Gastroesophageal sphincter (tissue), 4 donors: Measurements from ENCODE around the gene IQGAP1. TPM values are rescaled to one million over a fixed set of nuclear protein-coding genes. Genes with fewer than 3 reads are reported as not detected.

Experiments
- ATAC-seq: fragments of 150-250 bp; one replicate; pipeline ENCODE4 v1.9.1; 2016; ENCODE audit warnings: mild to moderate bottlenecking, moderate library complexity
- H3K27ac ChIP-seq, 4 donors: fragments of 200-600 bp; sonication (generic) in 3 of 4; 1 replicate in 3 of 4; 2 replicates in 1 of 4; pipeline ENCODE4 v1.5.1; 2016 to 2019
- H3K27me3 ChIP-seq: fragments of 200-600 bp; sonication (generic); one replicate; pipeline ENCODE4 v1.5.1; 2019
- H3K36me3 ChIP-seq, 2 donors: fragments of 200-600 bp; sonication (generic); one replicate each; pipeline ENCODE4 v1.5.1; 2019; ENCODE audit warnings: control low read depth in 1 of 2
- H3K4me1 ChIP-seq, 3 donors: fragments of 200-600 bp; sonication (generic); 1 replicate in 2 of 3; 2 replicates in 1 of 3; pipeline ENCODE4 v1.5.1; 2016 to 2019; ENCODE audit warnings: control low read depth in 2 of 3
- H3K4me3 ChIP-seq, 2 donors: fragments of 200-600 bp; sonication (generic); one replicate each; pipeline ENCODE4 v1.5.1; 2019; ENCODE audit warnings: mild to moderate bottlenecking in 1 of 2, moderate library complexity in 1 of 2
- H3K9me3 ChIP-seq, 3 donors: fragments of 200-600 bp; sonication (generic); one replicate each; pipeline ENCODE4 v1.5.1; 2017 to 2019; ENCODE audit warnings: control low read depth in 2 of 3
- EP300 ChIP-seq: sonication (generic); formaldehyde crosslinking; IDR thresholded peaks from one replicate; pipeline ENCODE4 v1.6.1; 2017; ENCODE audit warnings: antibody characterized with exemption, mild to moderate bottlenecking
- POLR2A ChIP-seq, 2 donors: fragments of 450-650 bp; IDR thresholded peaks; one replicate each; pipeline ENCODE4 v1.6.1; 2017; ENCODE audit warnings: antibody characterized with exemption in 2 of 2, mild to moderate bottlenecking in 2 of 2, moderate library complexity in 1 of 2
- POLR2AphosphoS5 ChIP-seq: sonication (generic); formaldehyde crosslinking; IDR thresholded peaks from one replicate; pipeline ENCODE4 v1.6.1; 2017; ENCODE audit warnings: antibody characterized with exemption
- WGBS, 2 donors: methylation state at CpG; one replicate each; pipeline ENCODE4 v1.1.5; 2018; ENCODE audit warnings: low coverage in 1 of 2; 5-methylcytosine and 5-hydroxymethylcytosine counted together
- total RNA-seq, 4 donors: library from RNA; depleted of rRNA; stranded (reverse); fragments of >200 nt; gene quantifications; one replicate each; pipeline ENCODE4 v1.1.0, GENCODE V29; 2016
- TF ChIP-seq, protein P1 (sequence below), 4 experiments: fragments of 200-600 bp in 2 of 4; fragments of 450-650 bp in 2 of 4; sonication (generic) in 1 of 4; IDR thresholded peaks; one replicate each; pipeline ENCODE4 v1.5.1; 2017 to 2019; ENCODE audit warnings: antibody characterized with exemption in 4 of 4, mild to moderate bottlenecking in 2 of 4, moderate library complexity in 2 of 4

IQGAP1 gene
- total RNA-seq, 4 donors from 2014 or later = 210 to 360 (median 245) TPM

DNA sequence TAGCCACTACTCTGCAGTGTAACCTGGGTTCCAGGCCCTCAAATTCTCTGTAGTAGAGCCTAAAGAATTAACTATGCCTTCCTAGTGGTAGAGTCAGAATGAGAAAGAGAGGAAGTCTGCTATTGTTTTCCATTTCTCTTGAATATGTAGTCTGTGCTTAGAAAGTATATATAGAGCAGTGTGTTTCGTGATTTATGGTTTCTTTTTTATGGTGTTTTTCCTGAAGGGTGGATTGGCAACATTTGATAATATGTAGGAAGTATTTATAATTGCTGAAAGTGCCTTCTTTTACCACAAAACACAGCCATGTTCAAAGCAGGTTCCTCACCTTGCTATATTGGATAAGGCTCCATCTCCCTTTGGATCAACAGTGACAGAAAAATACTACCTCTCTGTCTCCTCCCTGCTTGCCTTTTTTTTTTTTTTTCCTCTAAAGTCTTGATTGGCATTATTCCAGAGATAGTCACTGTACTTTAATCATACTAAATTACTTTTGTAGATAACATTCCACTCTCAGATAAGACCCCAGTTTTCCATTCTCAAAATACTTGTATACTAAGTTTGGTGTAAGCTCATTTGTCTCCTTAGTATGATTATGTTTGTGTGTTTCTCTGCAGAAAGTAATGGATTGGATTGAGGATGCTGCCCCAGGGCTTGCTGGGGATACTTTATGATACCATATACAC lies 47.8 kb downstream of the IQGAP1 start:
- Histone ChIP-seq H3K27me3 (no peaks in the 10 kb centered on the region), H3K9me3 (no peaks in the 10 kb centered on the region), H3K4me1 (peaks cover 0 to 40% (median 3%) of the 10 kb centered on the region in 3 donors), H3K4me3 (no peak overlapping the region), H3K36me3 (peaks cover 0 to 52% of the 10 kb centered on the region in 2 donors), H3K27ac (no peak overlapping the region)
- TF ChIP-seq POLR2A (IDR thresholded peaks at IDR 0.05) = no peak
- no peak for TF ChIP-seq EP300
- no peak for TF ChIP-seq POLR2AphosphoS5
- TF ChIP-seq, protein P1, sequence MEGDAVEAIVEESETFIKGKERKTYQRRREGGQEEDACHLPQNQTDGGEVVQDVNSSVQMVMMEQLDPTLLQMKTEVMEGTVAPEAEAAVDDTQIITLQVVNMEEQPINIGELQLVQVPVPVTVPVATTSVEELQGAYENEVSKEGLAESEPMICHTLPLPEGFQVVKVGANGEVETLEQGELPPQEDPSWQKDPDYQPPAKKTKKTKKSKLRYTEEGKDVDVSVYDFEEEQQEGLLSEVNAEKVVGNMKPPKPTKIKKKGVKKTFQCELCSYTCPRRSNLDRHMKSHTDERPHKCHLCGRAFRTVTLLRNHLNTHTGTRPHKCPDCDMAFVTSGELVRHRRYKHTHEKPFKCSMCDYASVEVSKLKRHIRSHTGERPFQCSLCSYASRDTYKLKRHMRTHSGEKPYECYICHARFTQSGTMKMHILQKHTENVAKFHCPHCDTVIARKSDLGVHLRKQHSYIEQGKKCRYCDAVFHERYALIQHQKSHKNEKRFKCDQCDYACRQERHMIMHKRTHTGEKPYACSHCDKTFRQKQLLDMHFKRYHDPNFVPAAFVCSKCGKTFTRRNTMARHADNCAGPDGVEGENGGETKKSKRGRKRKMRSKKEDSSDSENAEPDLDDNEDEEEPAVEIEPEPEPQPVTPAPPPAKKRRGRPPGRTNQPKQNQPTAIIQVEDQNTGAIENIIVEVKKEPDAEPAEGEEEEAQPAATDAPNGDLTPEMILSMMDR (IDR thresholded peaks at IDR 0.05) = no peak
- ATAC-seq = no peak
- WGBS, 2 donors = 62 to 71% methylated on average over 1 of the region's 1 CpG

DNA sequence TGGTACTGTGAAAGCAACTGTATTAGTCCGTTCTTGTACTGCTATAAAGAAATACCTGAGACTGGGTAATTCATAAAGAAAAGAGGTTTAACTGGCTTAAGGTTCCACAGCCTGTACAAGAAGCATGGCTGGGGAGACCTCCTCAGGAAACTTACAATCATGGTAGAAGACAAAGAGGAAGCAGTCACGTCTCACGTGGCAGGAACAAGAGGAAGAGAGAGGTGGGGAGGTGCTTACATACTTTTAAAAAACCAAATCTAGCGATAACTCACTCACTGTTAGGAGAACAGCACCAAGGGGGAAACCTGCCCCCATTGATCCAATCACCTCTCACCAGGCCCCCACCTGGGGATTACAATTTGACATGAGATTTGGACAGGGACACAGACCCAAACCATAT lies 48.9 kb downstream of the IQGAP1 start:
- TF ChIP-seq POLR2A (IDR thresholded peaks at IDR 0.05) (no peak), EP300 (no peak), POLR2AphosphoS5 (no peak)
- TF ChIP-seq, protein P1 (IDR thresholded peaks at IDR 0.05) = no peak
- H3K9me3 ChIP-seq = no peaks in the 10 kb centered on the region
- no peak overlapping the region for H3K4me3 ChIP-seq
- H3K27me3 ChIP-seq = no peaks in the 10 kb centered on the region
- WGBS, 2 donors = 57 to 63% methylated on average over 3 to 4 of the region's 4 CpGs
- no peak for ATAC-seq
- no peak overlapping the region for H3K27ac ChIP-seq
- peaks cover 0 to 64% of the 10 kb centered on the region in 2 donors for H3K36me3 ChIP-seq
- peaks cover 0 to 32% (median 3%) of the 10 kb centered on the region in 3 donors for H3K4me1 ChIP-seq

DNA sequence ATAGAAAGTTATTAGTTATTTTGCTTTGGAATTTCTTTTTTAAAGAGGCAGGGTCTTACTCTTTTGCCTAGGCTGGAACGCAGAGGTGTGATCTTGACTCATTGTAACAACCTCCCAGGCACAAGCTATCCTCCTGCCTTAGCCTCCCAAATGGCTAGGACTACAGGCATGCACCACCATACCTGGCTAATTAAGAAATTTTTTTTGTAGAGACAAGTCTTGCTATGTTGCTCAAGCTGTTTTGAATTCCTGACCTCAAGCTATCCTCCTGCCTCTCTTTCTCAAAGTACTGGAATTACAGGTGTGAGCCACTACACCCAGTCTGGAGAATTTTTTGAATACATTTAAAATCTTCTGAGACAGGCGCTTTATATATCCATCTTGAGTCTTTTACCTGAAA lies 49.5 kb downstream of the IQGAP1 start:
- WGBS, 2 donors = 92 to 96% methylated on average over 2 of the region's 2 CpGs
- no peaks in the 10 kb centered on the region for H3K27me3 ChIP-seq
- peaks cover 0 to 26% (median 0%) of the 10 kb centered on the region in 3 donors for H3K4me1 ChIP-seq
- no peaks in the 10 kb centered on the region for H3K9me3 ChIP-seq
- no peak for ATAC-seq
- no peak overlapping the region for H3K4me3 ChIP-seq
- peaks cover 0 to 69% of the 10 kb centered on the region in 2 donors for H3K36me3 ChIP-seq
- TF ChIP-seq EP300 (no peak), POLR2AphosphoS5 (no peak), POLR2A (IDR thresholded peaks at IDR 0.05) (no peak)
- TF ChIP-seq, protein P1 (IDR thresholded peaks at IDR 0.05) = no peak
- H3K27ac ChIP-seq = no peak overlapping the region

DNA sequence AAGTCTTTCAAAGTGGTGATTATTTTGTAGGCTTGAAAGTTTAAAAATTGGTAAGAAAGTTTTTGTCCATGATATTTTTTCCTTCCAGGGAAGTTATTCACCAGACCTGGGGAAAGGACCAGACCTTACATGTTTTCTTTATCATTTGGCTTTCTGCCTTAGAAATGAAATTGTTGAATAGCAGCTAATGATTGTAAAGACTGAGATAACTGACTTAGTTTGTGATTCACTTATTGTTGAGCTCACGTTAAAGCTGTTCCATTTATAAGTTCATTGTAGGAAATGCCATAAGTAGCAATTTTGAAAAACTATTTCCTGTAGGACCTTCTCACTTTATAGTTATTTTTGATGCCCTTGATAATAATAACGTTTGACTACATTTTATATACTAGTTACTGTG lies 51.9 kb downstream of the IQGAP1 start:
- TF ChIP-seq, protein P1 (IDR thresholded peaks at IDR 0.05) = no peak
- no peak for TF ChIP-seq EP300
- no peak for TF ChIP-seq POLR2AphosphoS5
- TF ChIP-seq POLR2A (IDR thresholded peaks at IDR 0.05) = no peak
- no peak overlapping the region for H3K4me3 ChIP-seq
- no peak overlapping the region for H3K27ac ChIP-seq
- peaks cover 2 to 78% of the 10 kb centered on the region in 2 donors for H3K36me3 ChIP-seq
- ATAC-seq = no peak
- WGBS, 2 donors = 47 to 50% methylated on average over 2 of the region's 2 CpGs
- no peaks in the 10 kb centered on the region for H3K9me3 ChIP-seq
- no peaks in the 10 kb centered on the region for H3K27me3 ChIP-seq
- peaks cover 0 to 16% (median 0%) of the 10 kb centered on the region in 3 donors for H3K4me1 ChIP-seq

DNA sequence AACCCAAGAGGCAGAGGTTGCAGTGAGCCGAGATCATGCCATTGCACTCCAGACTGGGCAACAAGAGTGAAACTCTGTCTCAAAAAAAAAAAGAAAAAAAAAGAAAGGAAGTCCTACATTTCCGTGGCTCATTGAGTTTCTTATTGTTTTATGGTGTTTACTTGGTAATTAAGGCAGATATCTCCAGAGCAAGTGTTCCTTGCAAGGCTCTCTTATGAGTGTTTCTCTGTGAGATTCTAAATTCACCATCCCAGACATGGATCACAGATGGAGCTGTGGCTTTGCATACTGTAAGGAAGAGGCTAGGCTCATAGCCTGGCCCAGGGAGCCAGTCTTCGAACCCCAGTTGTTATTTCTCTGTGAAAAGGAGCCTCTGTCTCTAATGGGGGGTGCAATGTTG lies 53.0 kb downstream of the IQGAP1 start:
- TF ChIP-seq, protein P1 (IDR thresholded peaks at IDR 0.05) = no peak
- TF ChIP-seq POLR2A (IDR thresholded peaks at IDR 0.05) = no peak
- TF ChIP-seq EP300 = no peak
- no peak for TF ChIP-seq POLR2AphosphoS5
- H3K27me3 ChIP-seq = no peaks in the 10 kb centered on the region
- H3K4me3 ChIP-seq = no peak overlapping the region
- H3K4me1 ChIP-seq = peaks cover 0 to 5% (median 0%) of the 10 kb centered on the region in 3 donors
- no peak for ATAC-seq
- H3K27ac ChIP-seq = no peak overlapping the region
- peaks cover 2 to 82% of the 10 kb centered on the region in 2 donors for H3K36me3 ChIP-seq
- H3K9me3 ChIP-seq = no peaks in the 10 kb centered on the region
- 80 to 92% methylated on average over 2 to 3 of the region's 3 CpGs for WGBS, 2 donors
